ENCODE results near the gene UNK. TPM values are rescaled to one million over a fixed set of nuclear protein-coding genes. Genes with fewer than 3 reads are reported as not detected.

Gene UNK
- total and polyA plus RNA-seq, 2 donors (not counting 3 experiments of a cell fraction or from before 2014, with no cell fraction given), result 18.0 to 23.2 TPM

DNA sequence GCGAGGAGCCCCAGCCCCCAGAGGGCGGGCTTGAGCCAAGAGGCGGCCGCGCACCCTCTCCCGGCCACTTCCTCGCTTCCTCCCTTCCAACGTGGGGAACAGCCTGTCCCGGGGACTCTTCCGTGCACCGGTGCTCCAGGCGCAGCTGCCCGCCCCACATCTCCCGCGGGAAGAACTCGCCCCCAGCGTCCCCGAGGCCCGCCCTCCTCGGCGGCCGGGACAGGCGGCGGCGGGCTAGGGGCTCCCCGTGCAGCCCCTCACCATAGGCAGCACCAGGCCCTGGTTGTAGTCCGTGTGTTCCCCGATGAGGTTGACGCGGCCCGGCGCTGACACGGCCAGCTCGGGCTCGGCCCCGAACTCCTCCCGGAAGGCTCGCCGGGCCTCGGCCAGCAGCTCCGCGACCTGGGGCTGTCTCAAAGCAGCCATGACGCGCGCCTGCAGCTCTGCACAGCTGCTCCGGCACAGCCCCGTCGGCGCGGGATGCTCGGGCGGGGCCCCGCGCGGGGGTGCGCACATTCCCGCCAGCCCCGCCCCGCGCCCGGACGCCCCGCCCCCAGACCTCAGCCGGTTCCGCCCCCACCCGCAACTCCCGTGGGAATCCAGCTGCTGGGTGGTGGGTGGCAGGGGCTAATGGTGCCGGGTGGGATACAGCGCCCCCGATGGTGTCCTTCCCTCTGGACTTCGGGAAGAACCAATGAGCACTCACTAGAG, 19.7 kb upstream of the UNK start, which contains the start of gene GALK1:
TSS of gene GALK1 (minus strand) at position 482 of the 711 bp plus-strand sequence. CDS start at position 426, 56 bp downstream.
- H2AFZ ChIP-seq (ENCODE audit: low read depth, low read length), result peak within 1 kb of the TSS; percentile 94
- no TSS peak for BruUV-seq (replicated peaks)
- CTCF ChIA-PET, result interaction anchor here (0.7 to 4.8 kb wide), 27 partner anchors 9 to 163 kb away, joined by 3 to 27 read pairs (median 6); partner anchors contain the start of genes SMIM5, TRIM47, TRIM65 and WBP2

More for the DNA sequence above, 19.7 kb upstream of the UNK start, which contains the start of gene GALK1:
- no peak for TF ChIP-seq JUN (IDR thresholded peaks at IDR 0.05; ENCODE audit: borderline replicate concordance, insufficient read depth, insufficient read length, low read depth)
- peak; percentile 34 for TF ChIP-seq POLR2A (IDR thresholded peaks at IDR 0.05; ENCODE audit: low read depth, low read length)
- TF ChIP-seq, protein P1, sequence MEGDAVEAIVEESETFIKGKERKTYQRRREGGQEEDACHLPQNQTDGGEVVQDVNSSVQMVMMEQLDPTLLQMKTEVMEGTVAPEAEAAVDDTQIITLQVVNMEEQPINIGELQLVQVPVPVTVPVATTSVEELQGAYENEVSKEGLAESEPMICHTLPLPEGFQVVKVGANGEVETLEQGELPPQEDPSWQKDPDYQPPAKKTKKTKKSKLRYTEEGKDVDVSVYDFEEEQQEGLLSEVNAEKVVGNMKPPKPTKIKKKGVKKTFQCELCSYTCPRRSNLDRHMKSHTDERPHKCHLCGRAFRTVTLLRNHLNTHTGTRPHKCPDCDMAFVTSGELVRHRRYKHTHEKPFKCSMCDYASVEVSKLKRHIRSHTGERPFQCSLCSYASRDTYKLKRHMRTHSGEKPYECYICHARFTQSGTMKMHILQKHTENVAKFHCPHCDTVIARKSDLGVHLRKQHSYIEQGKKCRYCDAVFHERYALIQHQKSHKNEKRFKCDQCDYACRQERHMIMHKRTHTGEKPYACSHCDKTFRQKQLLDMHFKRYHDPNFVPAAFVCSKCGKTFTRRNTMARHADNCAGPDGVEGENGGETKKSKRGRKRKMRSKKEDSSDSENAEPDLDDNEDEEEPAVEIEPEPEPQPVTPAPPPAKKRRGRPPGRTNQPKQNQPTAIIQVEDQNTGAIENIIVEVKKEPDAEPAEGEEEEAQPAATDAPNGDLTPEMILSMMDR (IDR thresholded peaks at IDR 0.05; ENCODE audit: extremely low read depth in 1 of 2, insufficient read depth in 1 of 2, low read depth in 1 of 2, low read length in 2 of 2), result peak in 1 of 2 donors; percentile 71
- TF ChIP-seq, protein P2, sequence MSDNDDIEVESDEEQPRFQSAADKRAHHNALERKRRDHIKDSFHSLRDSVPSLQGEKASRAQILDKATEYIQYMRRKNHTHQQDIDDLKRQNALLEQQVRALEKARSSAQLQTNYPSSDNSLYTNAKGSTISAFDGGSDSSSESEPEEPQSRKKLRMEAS (IDR thresholded peaks at IDR 0.05; ENCODE audit: insufficient read depth, insufficient read length), result no peak
- peak; percentile 78 for FAIRE-seq
- POLR2A ChIA-PET, result interaction anchor here (1.4 to 3.0 kb wide), 3 partner anchors 10 to 65 kb away, joined by 4 to 24 read pairs (median 19); a partner anchor contains a TSS
- no peaks in the 10 kb centered on the region for H3K36me3 ChIP-seq (ENCODE audit: control insufficient read depth in 2 of 2, extremely low read depth in 1 of 2, insufficient read depth in 2 of 2, low read length in 2 of 2)
- H4K20me1 ChIP-seq (replicated peaks; ENCODE audit: control insufficient read depth, extremely low read depth, insufficient read depth, low read length), result no peaks in the 10 kb centered on the region
- H3K79me2 ChIP-seq (ENCODE audit: control insufficient read depth, insufficient read depth, low read length), result no peaks in the 10 kb centered on the region
- peak within 1 kb of the TSS; percentile 44 to 62 (median 53) for H3K4me3 ChIP-seq (replicated peaks in 1 of 3; ENCODE audit: insufficient read depth in 1 of 3, low read depth in 1 of 3, low read length in 3 of 3)
- no peaks in the 10 kb centered on the region for H3K27me3 ChIP-seq (ENCODE audit: control insufficient read depth in 2 of 2, insufficient read depth in 2 of 2, low read length in 2 of 2)
- no peaks in the 10 kb centered on the region for H3K9me3 ChIP-seq (replicated peaks; ENCODE audit: control insufficient read depth, insufficient read depth, low read length)
- peak within 1 kb of the TSS; percentile 15 for H3K27ac ChIP-seq (ENCODE audit: insufficient read depth, low read depth, low read length)
- no peaks in the 10 kb centered on the region for H3K9me1 ChIP-seq (replicated peaks; ENCODE audit: control insufficient read depth, extremely low read depth, insufficient read depth, low read length)
- H3K9ac ChIP-seq (replicated peaks; ENCODE audit: extremely low read depth, insufficient read depth, low read length), result peak within 1 kb of the TSS; percentile 69
- peak; percentile 66 for DNase-seq (ENCODE audit: low read depth, low spot score)
- dilution Hi-C loops (cut with MboI; ENCODE audit: extremely low pct_ligation_motif_present, low sequenced_read_pairs), result no loop called here
- H3K4me1 ChIP-seq (ENCODE audit: control insufficient read depth, extremely low read depth, insufficient read depth, low read length), result peaks cover 11% of the 10 kb centered on the region
- intact Hi-C loops (cut with micrococcal nuclease), result loop anchor here (1.0 kb wide), 1 partner anchor 62 kb away; no protein-coding TSS in a partner anchor
- H3K4me2 ChIP-seq (ENCODE audit: insufficient read depth, low read length), result peak within 1 kb of the TSS; percentile 77
